SW 1271 (cell line): Measurements from ENCODE around the gene SH3PXD2A.

ENCODE experiments used
- DNase-seq, 2 experiments: peaks; one replicate each; lab custom pipeline; 2025; lab: John Stamatoyannopoulos, UW

The SH3PXD2A gene

GRCh38 chr10:103720964-103721335 is 134.4 kb downstream of the SH3PXD2A start:
- no peak for DNase-seq

- no peak for DNase-seq
These were observed 134.9 kb downstream of the SH3PXD2A start for GRCh38 chr10:103720328-103720963.

GRCh38 chr10:103719036-103719435 is 136.3 kb downstream of the SH3PXD2A start:
- no peak for DNase-seq

GRCh38 chr10:103718247-103718620 is 137.1 kb downstream of the SH3PXD2A start:
- no peak for DNase-seq

GRCh38 chr10:103717341-103718246 is 137.8 kb downstream of the SH3PXD2A start:
- DNase-seq = no peak

- no peak for DNase-seq
These were observed 138.9 kb downstream of the SH3PXD2A start for GRCh38 chr10:103716206-103717160.

- DNase-seq = no peak
These were observed 139.9 kb downstream of the SH3PXD2A start for GRCh38 chr10:103715430-103715829.

- DNase-seq = no peak
These were observed 141.0 kb downstream of the SH3PXD2A start for GRCh38 chr10:103714232-103714891.

GRCh38 chr10:103713676-103714075 is 141.7 kb downstream of the SH3PXD2A start:
- DNase-seq = no peak

- peak in 1 of 2 experiments; percentile 42 for DNase-seq
These were observed 142.4 kb downstream of the SH3PXD2A start for GRCh38 chr10:103712898-103713498.

- no peak for DNase-seq
These were observed 143.2 kb downstream of the SH3PXD2A start for GRCh38 chr10:103712146-103712545.

GRCh38 chr10:103711351-103711994 is 143.9 kb downstream of the SH3PXD2A start:
- DNase-seq = no peak

GRCh38 chr10:103710490-103710889 is 144.9 kb downstream of the SH3PXD2A start:
- DNase-seq = no peak

GRCh38 chr10:103709341-103709920 is 145.9 kb downstream of the SH3PXD2A start:
- peak in 1 of 2 experiments; percentile 5 for DNase-seq

- no peak for DNase-seq
These were observed 146.6 kb downstream of the SH3PXD2A start for GRCh38 chr10:103708627-103709288.

- DNase-seq = no peak
These were observed 147.3 kb downstream of the SH3PXD2A start for GRCh38 chr10:103707956-103708626.

- DNase-seq = no peak
These were observed 148.6 kb downstream of the SH3PXD2A start for GRCh38 chr10:103706762-103707161.

- DNase-seq = no peak
These were observed 149.3 kb downstream of the SH3PXD2A start for GRCh38 chr10:103706047-103706446.
